ENCODE data around the gene KCNQ1. TPM values are rescaled to one million over a fixed set of nuclear protein-coding genes. Genes with fewer than 3 reads are reported as not detected.

KCNQ1 gene
- total RNA-seq, 1 experiment from 2014 or later: 1.0 TPM

DNA sequence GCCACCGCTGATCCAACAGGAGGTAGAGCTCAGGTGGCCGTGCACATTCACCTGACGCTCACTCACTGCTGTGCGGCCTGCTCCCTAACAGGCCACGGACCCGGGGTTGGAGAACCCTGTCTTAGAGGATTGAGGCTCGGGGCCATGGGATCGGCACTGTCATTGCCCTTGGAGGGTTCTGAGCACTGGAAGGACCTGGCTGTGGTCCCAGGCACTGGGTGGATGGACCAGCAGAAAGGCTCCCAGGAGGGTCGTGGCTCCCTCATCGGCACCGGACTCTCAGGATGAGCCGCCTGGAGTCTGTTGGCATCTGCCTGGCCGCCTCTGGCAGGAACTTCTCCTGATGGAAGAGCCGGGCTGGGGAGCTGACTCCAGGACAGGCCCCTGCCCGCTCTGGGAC, 6.5 kb downstream of the KCNQ1 start:
- H3K36me3 Mint-ChIP-seq (ENCODE audit: insufficient read depth, unreplicated experiment): no peaks in the 10 kb centered on the region
- H3K27ac Mint-ChIP-seq (ENCODE audit: unreplicated experiment): no peak overlapping the region

DNA sequence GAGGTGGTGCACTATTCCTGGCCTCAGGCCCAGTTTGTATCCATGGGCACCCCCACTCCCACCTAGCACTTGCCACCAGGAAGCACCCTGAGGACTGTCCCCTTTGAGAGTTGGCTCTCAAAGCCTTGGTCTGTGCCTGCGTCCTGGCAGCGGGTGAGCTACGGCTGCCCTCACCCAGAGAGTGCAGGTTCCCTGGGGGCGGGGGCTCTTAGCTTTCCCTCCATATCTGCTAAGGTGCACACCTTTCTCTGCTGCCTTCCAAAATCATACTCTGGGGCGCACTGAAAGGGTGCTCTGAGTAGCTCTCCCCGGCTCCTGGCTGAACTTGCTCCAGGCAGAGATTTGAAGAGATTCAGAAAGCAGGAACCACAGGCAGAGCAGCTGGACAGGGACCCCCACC, 7.1 kb downstream of the KCNQ1 start:
- Mint-ChIP-seq H3K4me3 (ENCODE audit: unreplicated experiment) (no peak overlapping the region), H3K27me3 (ENCODE audit: insufficient read depth, unreplicated experiment) (peaks cover 6% of the 10 kb centered on the region), H3K9me3 (ENCODE audit: unreplicated experiment) (no peaks in the 10 kb centered on the region), H3K27ac (ENCODE audit: unreplicated experiment) (no peak overlapping the region), H3K4me1 (ENCODE audit: low read depth, unreplicated experiment) (no peaks in the 10 kb centered on the region), H3K36me3 (ENCODE audit: insufficient read depth, unreplicated experiment) (no peaks in the 10 kb centered on the region)
- peak in 1 of 2 experiments; percentile 9 for DNase-seq
- POLR2A ChIA-PET: no interaction called here
- CTCF ChIA-PET: no interaction called here
- no peaks in the 10 kb centered on the region for H3K9me3 ChIP-seq
- no peaks in the 10 kb centered on the region for H3K36me3 ChIP-seq (ENCODE audit: control insufficient read depth, insufficient read depth, low read length)
- TF ChIP-seq, protein P1, sequence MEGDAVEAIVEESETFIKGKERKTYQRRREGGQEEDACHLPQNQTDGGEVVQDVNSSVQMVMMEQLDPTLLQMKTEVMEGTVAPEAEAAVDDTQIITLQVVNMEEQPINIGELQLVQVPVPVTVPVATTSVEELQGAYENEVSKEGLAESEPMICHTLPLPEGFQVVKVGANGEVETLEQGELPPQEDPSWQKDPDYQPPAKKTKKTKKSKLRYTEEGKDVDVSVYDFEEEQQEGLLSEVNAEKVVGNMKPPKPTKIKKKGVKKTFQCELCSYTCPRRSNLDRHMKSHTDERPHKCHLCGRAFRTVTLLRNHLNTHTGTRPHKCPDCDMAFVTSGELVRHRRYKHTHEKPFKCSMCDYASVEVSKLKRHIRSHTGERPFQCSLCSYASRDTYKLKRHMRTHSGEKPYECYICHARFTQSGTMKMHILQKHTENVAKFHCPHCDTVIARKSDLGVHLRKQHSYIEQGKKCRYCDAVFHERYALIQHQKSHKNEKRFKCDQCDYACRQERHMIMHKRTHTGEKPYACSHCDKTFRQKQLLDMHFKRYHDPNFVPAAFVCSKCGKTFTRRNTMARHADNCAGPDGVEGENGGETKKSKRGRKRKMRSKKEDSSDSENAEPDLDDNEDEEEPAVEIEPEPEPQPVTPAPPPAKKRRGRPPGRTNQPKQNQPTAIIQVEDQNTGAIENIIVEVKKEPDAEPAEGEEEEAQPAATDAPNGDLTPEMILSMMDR (IDR thresholded peaks at IDR 0.05; ENCODE audit: insufficient read depth in 1 of 2, low read depth in 1 of 2, low read length in 1 of 2, severe bottlenecking in 1 of 2, unreplicated experiment in 1 of 2): no peak
- no peak overlapping the region for H3K4me3 ChIP-seq (ENCODE audit: low read depth, low read length)
- H3K27me3 ChIP-seq (replicated peaks; ENCODE audit: control insufficient read depth, insufficient read depth, low read length): peaks cover 3% of the 10 kb centered on the region
- intact Hi-C loops (cut with micrococcal nuclease; ENCODE audit: unreplicated experiment): no loop called here
- BruUV-seq (replicated peaks): no TSS peak
- H3K4me1 ChIP-seq: no peaks in the 10 kb centered on the region

More for the DNA sequence above, 6.5 kb downstream of the KCNQ1 start:
- no TSS peak for BruUV-seq (replicated peaks)
- Histone ChIP-seq H3K4me3 (ENCODE audit: low read depth, low read length) (no peak overlapping the region), H3K9me3 (no peaks in the 10 kb centered on the region), H3K4me1 (no peaks in the 10 kb centered on the region), H3K36me3 (ENCODE audit: control insufficient read depth, insufficient read depth, low read length) (no peaks in the 10 kb centered on the region), H3K27me3 (replicated peaks; ENCODE audit: control insufficient read depth, insufficient read depth, low read length) (peaks cover 3% of the 10 kb centered on the region)
- TF ChIP-seq, protein P1 (IDR thresholded peaks at IDR 0.05; ENCODE audit: insufficient read depth in 1 of 2, low read depth in 1 of 2, low read length in 1 of 2, severe bottlenecking in 1 of 2, unreplicated experiment in 1 of 2): no peak
- ChIA-PET CTCF (no interaction called here), POLR2A (no interaction called here)
- Mint-ChIP-seq H3K4me3 (ENCODE audit: unreplicated experiment) (no peak overlapping the region), H3K27me3 (ENCODE audit: insufficient read depth, unreplicated experiment) (peaks cover 6% of the 10 kb centered on the region), H3K4me1 (ENCODE audit: low read depth, unreplicated experiment) (no peaks in the 10 kb centered on the region), H3K9me3 (ENCODE audit: unreplicated experiment) (no peaks in the 10 kb centered on the region)
- intact Hi-C loops (cut with micrococcal nuclease; ENCODE audit: unreplicated experiment): no loop called here
- peak in 1 of 2 experiments; percentile 27 for DNase-seq

DNA sequence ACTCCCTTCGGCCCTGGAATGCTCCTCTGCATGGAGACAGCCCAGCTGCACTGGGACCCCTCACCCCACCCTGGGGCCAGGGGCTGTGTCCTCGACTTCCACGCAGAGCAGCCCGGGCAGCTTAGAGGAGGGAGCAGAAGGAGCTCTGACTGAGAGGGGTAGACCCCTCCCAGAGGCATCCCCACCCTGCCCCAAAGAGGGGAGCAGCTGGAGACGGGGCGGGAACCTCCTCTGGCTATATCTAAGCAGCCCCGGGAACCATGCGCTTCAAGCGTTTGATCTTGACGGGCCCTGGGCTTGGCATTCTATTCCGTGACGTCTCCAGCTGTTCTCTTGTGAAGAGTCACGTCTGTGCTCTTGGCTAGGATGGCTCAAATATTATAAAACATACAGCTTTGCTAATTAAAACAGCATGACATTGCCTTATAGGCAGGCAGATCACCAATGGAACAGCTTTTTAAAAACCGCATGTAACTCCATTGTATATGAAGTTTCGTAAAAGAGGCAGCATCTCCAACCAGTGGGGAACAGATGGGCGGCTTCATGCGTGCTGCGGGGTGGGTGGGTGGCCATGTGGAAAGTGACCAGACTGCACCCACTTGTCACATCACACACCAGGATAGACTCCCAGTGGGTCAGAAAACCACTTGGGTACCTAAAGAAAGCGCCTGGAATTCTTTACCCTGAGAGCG, 7.7 kb downstream of the KCNQ1 start:
- Mint-ChIP-seq H3K4me1 (ENCODE audit: low read depth, unreplicated experiment) (no peaks in the 10 kb centered on the region), H3K27me3 (ENCODE audit: insufficient read depth, unreplicated experiment) (peaks cover 4% of the 10 kb centered on the region), H3K4me3 (ENCODE audit: unreplicated experiment) (no peak overlapping the region), H3K9me3 (ENCODE audit: unreplicated experiment) (no peaks in the 10 kb centered on the region), H3K36me3 (ENCODE audit: insufficient read depth, unreplicated experiment) (no peaks in the 10 kb centered on the region), H3K27ac (ENCODE audit: unreplicated experiment) (no peak overlapping the region)
- Histone ChIP-seq H3K4me3 (ENCODE audit: low read depth, low read length) (no peak overlapping the region), H3K9me3 (no peaks in the 10 kb centered on the region), H3K36me3 (ENCODE audit: control insufficient read depth, insufficient read depth, low read length) (no peaks in the 10 kb centered on the region), H3K27me3 (replicated peaks; ENCODE audit: control insufficient read depth, insufficient read depth, low read length) (peaks cover 3% of the 10 kb centered on the region), H3K4me1 (no peaks in the 10 kb centered on the region)
- ChIA-PET CTCF (no interaction called here), POLR2A (no interaction called here)
- peak in 1 of 2 experiments; percentile 27 for DNase-seq
- no TSS peak for BruUV-seq (replicated peaks)
- intact Hi-C loops (cut with micrococcal nuclease; ENCODE audit: unreplicated experiment): no loop called here
- TF ChIP-seq, protein P1 (IDR thresholded peaks at IDR 0.05; ENCODE audit: insufficient read depth in 1 of 2, low read depth in 1 of 2, low read length in 1 of 2, severe bottlenecking in 1 of 2, unreplicated experiment in 1 of 2): no peak

Data from Caco-2 (cell line).